NOMO-1 (cell line): Measurements from ENCODE around the gene EPHB1.

Experiments used
- DNase-seq, 2 experiments: peaks; one replicate each; lab custom pipeline; 2025; ENCODE audit not compliant: unreplicated experiment in 2 of 2; lab: John Stamatoyannopoulos, UW

The EPHB1 gene

DNA sequence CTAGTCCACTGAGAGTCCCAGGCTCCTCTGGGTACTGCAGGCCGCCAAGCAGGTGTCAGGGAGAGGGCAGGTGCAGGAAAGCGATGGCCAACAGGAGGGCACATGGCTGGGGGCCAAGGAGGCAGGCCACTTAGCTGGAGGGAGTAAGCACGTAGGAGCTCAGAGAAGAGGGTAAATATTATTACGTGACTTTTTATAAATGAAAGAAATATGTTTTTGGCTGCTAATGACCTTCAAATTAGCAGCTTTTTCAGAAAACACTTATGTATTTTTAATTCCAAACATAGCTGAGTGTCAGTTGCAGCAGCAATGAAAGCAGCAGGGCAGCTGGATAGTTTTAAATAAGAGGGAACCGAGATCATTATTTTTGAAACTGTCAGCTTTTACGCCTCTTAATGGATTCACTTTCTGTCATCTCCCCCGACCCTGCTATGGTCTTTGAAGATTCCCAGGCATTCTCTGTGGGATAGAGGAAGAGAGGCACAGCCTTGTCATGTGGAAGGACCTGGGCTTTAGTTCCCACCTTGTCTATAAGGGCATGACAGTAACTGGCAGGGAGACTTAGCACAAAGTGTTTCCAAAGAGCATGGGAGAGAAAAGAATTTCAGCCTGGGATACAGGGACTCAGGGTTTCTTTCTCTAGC is 477.1 kb downstream of the EPHB1 start:
- DNase-seq, result no peak

DNA sequence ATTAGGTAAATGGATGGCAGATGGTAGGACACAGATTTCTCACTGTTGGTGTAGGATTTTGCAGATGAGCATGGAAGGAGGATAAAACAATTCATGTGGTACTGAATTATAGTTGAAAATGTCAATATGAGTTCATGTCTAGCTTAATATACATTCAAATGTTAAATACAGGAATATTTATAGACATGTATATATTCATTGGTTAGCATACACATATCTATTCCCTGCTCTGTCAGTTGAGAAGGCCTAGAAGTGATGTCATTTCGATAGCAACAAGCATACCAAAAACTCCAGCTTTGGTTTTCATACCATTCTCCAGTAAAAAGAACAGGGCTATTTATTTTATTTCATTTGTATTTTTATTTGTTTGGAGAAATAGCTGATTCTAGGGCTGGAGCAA is 497.1 kb downstream of the EPHB1 start:
- no peak for DNase-seq

DNA sequence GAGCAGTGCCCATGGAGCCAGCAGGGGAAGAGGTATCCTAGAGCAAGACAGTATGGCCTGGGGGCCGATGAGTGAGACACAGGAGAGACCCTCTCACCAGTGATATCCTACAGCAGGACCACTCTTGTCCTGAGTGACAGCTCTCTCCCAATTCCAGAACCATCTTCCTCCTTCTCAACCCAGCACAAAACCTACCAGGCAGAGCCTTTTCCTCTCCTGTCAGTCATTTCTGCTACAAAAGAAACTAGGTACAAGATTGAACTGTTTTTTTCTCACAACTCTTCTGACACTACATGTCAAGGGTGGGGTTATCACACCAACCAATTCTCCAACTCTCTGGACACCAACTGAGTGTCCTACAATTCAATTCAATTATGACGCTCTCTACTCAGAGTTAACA is 506.6 kb downstream of the EPHB1 start:
- no peak for DNase-seq

DNA sequence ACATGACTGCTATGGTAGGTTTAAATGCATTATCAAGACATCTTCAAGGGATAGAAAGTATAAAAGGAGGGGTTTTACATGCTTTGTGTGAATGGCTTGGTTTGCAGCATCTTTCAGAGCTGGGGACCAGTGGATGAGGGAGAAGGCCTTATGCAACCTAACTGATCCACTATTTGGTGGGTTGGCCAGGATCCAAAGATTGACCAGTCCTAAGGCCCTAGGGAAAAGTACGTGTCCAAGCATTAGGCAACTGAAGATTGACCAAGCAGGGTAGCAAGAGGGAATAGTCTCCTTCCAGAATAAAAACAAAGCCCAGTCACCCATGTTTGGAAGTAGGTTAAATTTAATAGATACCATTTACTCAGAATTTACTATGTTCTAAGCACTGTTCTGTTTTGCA is 509.3 kb downstream of the EPHB1 start:
- DNase-seq, result no peak
